ENCODE data around the gene PPP1R1B.

The PPP1R1B gene

DNA sequence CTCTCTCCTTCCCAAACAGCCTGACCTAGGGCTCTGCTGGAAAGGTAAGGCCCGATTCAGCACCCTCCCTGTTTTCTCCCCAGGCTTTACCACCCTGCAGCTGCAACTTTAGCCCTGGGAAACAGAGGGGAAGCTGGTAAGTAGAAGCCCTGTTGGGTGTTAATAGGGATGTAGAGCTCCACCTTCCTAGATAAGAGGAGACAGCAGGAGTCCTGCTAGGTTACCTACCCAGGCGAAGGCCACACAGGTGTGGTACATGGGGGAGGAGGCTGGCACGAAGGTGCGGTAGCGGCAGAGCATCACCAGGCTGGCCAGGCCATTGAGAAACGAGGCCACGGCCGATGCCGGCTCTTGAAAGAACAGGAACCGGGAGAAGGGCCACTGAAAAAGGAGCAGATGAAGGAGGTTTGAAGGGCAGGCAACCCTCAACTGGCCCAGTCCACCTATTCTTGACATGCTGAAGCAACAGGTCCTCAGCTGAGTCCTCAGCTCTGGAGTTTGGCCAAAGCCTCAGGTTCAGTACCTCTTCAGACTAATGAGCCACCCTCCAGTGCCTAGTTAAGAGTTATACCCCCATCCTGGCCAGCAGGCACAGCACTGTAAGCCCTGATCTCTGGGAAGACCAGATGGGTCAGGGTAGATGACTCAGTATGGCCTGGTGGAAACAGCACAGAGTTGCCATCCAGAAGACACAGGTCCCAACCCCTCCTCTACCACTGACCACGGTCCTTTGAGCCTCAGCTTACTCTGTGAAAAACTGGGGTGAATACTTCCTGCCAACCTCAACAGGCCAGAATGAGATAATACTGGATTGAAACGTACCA lies 57.8 kb downstream of the PPP1R1B start:
- no peak for DNase-seq (ENCODE audit: low read depth)
